AG08396 (cell line): Measurements from ENCODE around the gene ETF1.

Experiments
- DNase-seq: peaks from one replicate; pipeline ENCODE4 v3.0.0; 2012; ENCODE audit warnings: low spot score, mixed read lengths

The ETF1 gene

GRCh38 chr5:138563340-138564118 lies 20.5 kb upstream of the ETF1 start:
- DNase-seq = no peak

GRCh38 chr5:138560971-138561370 lies 17.9 kb upstream of the ETF1 start:
- no peak for DNase-seq

GRCh38 chr5:138559937-138560336 lies 16.9 kb upstream of the ETF1 start:
- DNase-seq = no peak

DNA sequence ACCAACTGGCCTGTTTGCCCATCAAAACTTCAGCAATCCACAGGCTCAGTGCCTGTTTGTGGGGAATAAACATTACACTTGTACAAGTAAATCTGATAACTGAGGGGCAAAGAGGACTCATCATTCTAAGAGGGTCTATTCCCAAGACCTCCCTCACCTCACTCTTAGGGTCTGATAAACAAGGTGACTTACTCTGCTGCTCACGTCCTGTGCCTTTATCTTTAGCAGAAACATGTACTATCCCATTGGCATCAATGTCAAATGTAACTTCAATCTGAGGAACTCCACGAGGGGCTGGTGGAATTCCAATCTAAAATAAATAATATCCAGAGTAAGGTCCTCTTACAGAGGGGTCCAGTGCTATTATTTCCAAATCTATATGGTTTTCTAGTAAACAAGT lies 14.6 kb upstream of the ETF1 start:
- DNase-seq = no peak

DNA sequence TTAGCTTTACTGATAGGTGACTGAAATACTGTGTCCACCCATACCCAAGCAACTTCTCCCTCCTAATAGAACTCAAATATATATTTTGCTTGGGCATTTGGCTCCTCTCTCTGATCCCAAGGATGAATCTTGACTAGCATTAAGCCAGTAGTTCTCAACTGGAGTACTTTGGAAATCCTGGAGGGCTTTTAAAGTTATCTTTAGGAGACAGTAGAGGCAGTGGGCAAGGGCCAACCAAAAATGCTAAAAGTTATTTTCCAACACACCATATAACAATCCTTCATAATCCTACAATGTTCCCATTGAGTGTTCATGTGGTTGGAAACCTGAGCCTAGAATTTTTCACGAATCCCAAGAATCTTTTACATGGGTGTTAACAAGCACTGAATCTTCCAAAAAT lies 11.1 kb upstream of the ETF1 start:
- no peak for DNase-seq

GRCh38 chr5:138553437-138554095 lies 10.5 kb upstream of the ETF1 start:
- no peak for DNase-seq

- DNase-seq = no peak
Observed at GRCh38 chr5:138552657-138553056, 9.6 kb upstream of the ETF1 start.

DNA sequence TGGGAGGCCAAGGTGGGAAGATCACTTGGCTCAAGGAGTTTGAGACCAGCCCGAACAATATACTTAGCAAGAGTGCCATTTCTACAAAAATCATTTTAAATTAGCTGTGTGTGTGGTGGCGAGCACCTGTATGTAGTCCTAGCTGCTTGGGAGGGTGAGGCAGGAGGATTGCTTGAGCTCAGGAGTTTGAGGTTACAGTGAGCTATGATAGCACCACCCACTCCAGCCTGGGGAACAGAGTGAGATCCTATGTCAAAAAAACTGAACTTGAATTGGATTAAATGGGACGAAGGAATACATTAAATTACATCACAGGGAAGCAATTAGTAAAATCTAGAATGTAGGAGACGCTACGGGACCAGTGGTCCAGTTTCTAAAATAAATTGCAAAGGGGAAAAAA lies 6.4 kb upstream of the ETF1 start:
- DNase-seq = no peak

DNA sequence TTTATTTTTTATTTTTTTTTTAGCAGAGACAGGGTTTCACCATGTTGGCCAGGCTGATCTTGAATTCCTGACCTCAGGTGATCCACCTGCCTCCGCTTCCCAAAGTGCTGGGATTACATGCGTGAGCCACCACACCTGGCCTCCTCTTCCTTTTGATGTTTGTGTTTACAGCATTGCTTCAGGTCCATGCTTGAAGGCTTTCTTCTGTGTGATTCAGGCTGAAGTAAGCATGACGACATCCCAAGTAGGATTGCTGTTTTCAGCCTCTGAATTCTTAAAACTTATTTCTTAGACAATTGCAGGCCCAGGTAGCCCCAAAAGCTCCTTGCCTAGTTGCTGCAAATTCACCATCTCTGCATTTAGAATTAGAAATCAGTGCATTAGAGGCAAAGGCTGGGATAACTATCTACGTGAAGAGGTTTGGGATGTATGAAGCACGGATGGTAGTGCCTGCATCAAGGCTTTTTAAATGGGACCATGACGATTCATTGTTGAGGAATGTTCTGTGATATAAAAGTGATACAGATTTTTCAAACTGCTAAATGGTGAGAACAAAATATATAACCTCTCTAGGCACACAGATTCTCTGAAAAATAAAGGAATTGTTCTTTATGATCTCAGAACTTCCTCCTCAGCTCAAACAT lies 3.0 kb upstream of the ETF1 start:
- no peak for DNase-seq

GRCh38 chr5:138544181-138545134 lies 1.4 kb upstream of the ETF1 start:
- peak; percentile 12 for DNase-seq

GRCh38 chr5:138543730-138544104 lies 681 bp upstream of the ETF1 start:
- DNase-seq = peak; percentile 68

DNA sequence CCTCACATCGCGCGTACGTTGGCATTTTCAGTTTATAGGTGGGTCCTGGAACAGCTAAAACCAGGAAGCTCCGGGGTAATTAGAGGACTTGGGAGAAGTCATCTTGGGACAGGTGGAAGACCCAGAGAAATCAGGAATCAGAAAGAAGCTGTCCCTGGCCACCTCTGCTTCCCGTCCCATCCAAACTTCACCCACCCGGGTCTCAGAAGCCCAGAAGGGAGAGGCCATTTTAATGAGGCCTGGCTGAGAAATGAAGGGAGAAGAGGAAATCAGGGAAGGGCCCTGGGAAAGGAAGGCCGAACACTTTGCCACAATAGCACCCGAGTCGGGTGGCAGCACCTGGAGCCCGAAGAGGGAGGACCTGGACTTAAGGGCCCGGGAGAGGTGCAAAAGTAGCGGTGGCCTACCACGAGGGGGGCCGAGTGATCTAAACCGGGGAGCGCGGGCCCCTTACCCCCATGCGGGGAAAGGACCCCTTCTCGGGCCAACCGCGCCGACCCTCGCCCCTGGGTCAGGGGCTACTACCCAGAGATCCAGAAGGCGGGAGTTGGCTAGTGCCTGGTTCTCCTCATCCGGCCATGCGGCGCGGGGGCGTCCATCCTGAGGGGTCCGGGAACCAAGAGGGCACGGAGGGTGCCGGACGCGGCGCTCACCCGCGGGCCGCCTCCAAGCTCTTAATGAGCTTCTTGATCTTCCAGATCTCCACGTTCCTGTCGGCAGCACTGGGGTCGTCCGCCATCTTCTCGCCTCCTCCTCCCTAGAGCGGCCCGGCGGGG lies 668 bp downstream of the ETF1 start:
- DNase-seq = no peak

GRCh38 chr5:138541511-138542179 lies 1.4 kb downstream of the ETF1 start:
- DNase-seq = no peak

DNA sequence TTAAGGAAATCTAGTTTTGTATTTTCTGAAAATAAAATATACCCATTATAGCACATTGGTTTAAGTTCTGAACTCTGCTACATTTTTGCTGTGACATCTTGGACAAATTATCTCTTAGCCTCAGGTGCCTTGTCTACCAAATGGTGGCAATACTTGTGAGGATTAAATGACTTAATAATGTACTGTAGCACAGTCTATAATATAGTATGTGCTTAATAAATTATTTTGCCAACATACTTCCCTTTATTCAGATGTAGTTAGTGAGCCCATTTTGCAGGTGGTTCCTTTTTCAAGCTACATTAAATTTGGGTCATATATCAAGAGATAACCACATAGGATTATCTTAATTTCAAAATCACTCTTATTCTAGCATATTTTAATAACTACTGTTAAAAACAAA lies 3.2 kb downstream of the ETF1 start:
- DNase-seq = no peak

GRCh38 chr5:138538943-138539627 lies 4.0 kb downstream of the ETF1 start:
- no peak for DNase-seq

DNA sequence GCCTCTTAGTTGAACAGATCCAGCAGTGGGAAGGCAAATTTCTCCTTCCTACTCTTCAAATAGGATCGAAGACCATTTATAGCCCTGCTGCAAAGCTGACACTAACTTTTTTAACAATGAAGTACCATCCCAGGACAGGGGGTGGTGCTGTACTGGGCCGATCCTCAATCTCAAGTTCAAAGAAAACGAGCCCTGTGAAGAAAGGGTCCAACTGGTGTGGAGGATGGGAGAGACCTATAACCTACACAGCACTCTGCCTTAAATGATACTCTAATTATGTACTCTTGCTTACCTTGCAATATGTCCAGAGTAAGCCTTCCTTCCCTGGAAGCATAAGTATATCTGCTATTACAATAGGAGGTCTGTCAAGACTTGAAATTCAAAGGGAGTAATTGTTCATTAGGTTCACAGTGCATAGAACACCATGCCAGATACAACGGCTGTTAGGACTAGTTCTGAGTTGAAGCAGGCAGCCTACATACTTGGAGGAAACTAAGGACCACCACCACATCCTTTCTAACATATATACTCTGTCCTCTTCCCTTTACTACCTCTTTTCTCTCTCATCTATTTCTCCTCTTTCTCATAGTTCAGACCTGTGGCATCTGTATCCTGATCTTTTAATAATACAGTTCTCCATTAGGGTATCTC lies 6.2 kb downstream of the ETF1 start:
- peak; percentile 16 for DNase-seq

- no peak for DNase-seq
Observed at GRCh38 chr5:138536215-138536614, 6.8 kb downstream of the ETF1 start.

GRCh38 chr5:138533973-138534941 lies 8.8 kb downstream of the ETF1 start:
- no peak for DNase-seq
